Left lung (tissue), 10 donors: ENCODE data around the gene RLN3. TPM values are rescaled to one million over a fixed set of nuclear protein-coding genes. Genes with fewer than 3 reads are reported as not detected.

Source experiments
- ATAC-seq: fragments of 200-7000 bp; cut with Tn5 transposase; one replicate; pipeline ENCODE4 v1.9.1; 2020; ENCODE audit warnings: moderate library complexity
- DNase-seq, 4 donors: peaks; one replicate each; pipeline ENCODE4 v3.0.0-alpha.2; 2013 to 2020
- H3K27ac ChIP-seq, 2 donors: fragments of 200-600 bp; sonication (generic) in 1 of 2; one replicate each; pipeline versions ENCODE4 v1.5.0 to v1.8.0; 2020 to 2021
- H3K27me3 ChIP-seq, 2 donors: fragments of 200-600 bp; sonication (generic) in 1 of 2; one replicate each; pipeline versions ENCODE4 v1.5.0 to v1.8.0; 2020 to 2021
- H3K36me3 ChIP-seq, 2 donors: fragments of 200-600 bp; sonication (generic) in 1 of 2; one replicate each; pipeline versions ENCODE4 v1.5.0 to v1.8.0; 2020 to 2021
- H3K4me1 ChIP-seq, 2 donors: fragments of 200-600 bp; one replicate each; pipeline ENCODE4 v1.8.0; 2021
- H3K4me3 ChIP-seq, 2 donors: fragments of 200-600 bp; sonication (generic) in 1 of 2; one replicate each; pipeline versions ENCODE4 v1.5.0 to v1.8.0; 2020 to 2021; ENCODE audit warnings: mild to moderate bottlenecking in 1 of 2
- H3K9me3 ChIP-seq, 2 donors: fragments of 200-600 bp; sonication (generic) in 1 of 2; one replicate each; pipeline versions ENCODE4 v1.5.0 to v1.8.0; 2020 to 2021
- intact Hi-C, 2 donors: fragments of 100-400 bp; cut with DNase I; formaldehyde crosslinking; loops; one replicate each; pipeline versions ENCODE4 v1.11.2 to v1.14.2; 2022
- polyA plus RNA-seq, 6 donors: library from polyadenylated mRNA; unstranded; fragments of 120-200 nt; gene quantifications; one replicate each; pipeline ENCODE4 v1.2.1, GENCODE V29; 2013; ENCODE audit not compliant: insufficient read length in 6 of 6
- total RNA-seq, 2 donors: library from RNA; stranded (reverse); fragmentation: NEBNext Ultra II Directional; extraction: Animal tissue kit (Norgen Biotek cat#: 25700); gene quantifications; one replicate each; pipeline ENCODE4 v1.2.1, GENCODE V29; 2021
- TF ChIP-seq, protein P1 (sequence below), 2 donors: fragments of 200-600 bp; sonication (generic) in 1 of 2; IDR thresholded peaks; one replicate each; pipeline versions ENCODE4 v1.5.0 to v1.8.0; 2021; ENCODE audit warnings: antibody characterized with exemption in 2 of 2
- donor health status: DM: no; HTN: yes; CAD: no.
- donor health status: DM: no; HTN: no; CAD: no.

The RLN3 gene
- total and polyA plus RNA-seq, 8 donors, result not detected

DNA sequence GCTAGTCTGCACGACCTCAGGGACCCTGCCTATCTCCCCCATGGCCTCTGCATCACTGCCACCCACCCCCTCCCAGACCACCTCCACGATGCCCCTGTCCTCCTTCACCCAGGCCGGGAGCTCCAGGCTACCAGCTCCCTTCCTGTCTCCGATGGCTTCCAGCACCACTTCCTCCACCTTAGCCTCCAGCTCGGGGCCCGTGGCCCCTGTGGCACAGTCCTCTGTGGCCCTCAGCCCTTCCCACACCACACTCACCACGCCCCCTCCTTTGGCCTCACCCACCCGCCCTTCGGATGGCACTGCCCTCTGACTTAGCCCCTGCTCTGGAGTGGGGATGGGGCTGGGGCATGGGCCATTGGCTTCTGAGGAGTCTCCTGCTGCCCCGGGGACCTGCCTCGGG is 26.8 kb downstream of the RLN3 start:
- H3K4me3 ChIP-seq, result no peak overlapping the region
- DNase-seq (no peak), ATAC-seq (no peak)
- peaks cover 0 to 23% of the 10 kb centered on the region in 2 donors for H3K4me1 ChIP-seq
- peaks cover 0 to 33% of the 10 kb centered on the region in 2 donors for H3K36me3 ChIP-seq
- TF ChIP-seq, protein P1, sequence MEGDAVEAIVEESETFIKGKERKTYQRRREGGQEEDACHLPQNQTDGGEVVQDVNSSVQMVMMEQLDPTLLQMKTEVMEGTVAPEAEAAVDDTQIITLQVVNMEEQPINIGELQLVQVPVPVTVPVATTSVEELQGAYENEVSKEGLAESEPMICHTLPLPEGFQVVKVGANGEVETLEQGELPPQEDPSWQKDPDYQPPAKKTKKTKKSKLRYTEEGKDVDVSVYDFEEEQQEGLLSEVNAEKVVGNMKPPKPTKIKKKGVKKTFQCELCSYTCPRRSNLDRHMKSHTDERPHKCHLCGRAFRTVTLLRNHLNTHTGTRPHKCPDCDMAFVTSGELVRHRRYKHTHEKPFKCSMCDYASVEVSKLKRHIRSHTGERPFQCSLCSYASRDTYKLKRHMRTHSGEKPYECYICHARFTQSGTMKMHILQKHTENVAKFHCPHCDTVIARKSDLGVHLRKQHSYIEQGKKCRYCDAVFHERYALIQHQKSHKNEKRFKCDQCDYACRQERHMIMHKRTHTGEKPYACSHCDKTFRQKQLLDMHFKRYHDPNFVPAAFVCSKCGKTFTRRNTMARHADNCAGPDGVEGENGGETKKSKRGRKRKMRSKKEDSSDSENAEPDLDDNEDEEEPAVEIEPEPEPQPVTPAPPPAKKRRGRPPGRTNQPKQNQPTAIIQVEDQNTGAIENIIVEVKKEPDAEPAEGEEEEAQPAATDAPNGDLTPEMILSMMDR (IDR thresholded peaks at IDR 0.05), result no peak
- intact Hi-C loops, result no loop called here
- no peaks in the 10 kb centered on the region for H3K9me3 ChIP-seq
- H3K27me3 ChIP-seq, result peaks cover 11 to 36% of the 10 kb centered on the region in 2 donors
- no peak overlapping the region for H3K27ac ChIP-seq

DNA sequence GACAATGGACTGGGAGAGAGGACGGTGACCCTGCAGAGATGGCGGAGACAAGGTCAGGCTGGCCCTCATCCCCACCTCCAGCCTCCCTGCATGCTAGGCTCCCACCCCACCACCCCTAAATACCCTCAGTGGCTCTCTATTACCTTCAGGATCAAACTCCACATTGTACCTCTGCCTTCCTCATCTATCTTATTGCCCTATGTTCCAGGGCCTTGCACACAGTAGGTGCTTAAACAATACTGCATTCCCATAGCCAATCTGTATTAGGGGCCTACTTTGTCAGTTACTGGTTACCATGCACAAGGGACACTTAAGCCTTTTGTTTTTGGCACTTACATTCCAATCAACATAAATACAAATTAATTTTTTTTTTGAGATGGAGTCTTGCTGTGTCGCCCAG is 27.4 kb downstream of the RLN3 start:
- Histone ChIP-seq H3K9me3 (no peaks in the 10 kb centered on the region), H3K36me3 (peaks cover 0 to 29% of the 10 kb centered on the region in 2 donors), H3K27me3 (peaks cover 11 to 43% of the 10 kb centered on the region in 2 donors), H3K4me3 (no peak overlapping the region), H3K27ac (no peak overlapping the region), H3K4me1 (peaks cover 0 to 23% of the 10 kb centered on the region in 2 donors)
- intact Hi-C loops, result no loop called here
- DNase-seq, result no peak
- ATAC-seq, result no peak
- TF ChIP-seq, protein P1 (IDR thresholded peaks at IDR 0.05), result no peak

DNA sequence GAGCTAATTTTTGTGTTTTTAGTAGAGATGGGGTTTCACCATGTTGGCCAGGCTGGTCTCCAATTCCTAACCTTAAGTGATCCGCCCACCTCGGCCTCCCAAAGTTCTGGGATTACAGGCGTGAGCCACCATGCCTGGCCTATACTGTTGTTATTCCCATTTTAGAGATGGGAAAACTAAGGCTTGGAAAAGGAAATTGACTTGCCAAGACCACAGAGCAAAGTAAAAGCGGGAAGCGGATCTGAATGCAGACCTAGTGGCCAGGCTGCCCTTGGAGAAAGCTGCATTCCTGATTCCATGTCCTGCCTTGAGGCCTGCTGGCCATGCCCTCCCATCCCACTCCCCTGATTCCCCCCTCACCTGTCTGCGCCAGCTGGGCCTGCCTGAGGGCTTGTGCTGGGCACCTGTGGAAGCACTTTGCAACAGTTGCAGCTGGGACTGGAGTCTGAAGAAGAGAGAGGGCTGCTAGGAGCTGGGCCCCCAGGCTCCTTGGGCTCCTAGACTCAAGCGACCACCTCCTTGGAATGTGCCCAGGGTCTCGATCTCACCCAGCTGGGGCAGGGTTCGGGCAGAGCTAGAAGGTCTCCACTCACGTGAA is 28.2 kb downstream of the RLN3 start:
- DNase-seq (no peak), ATAC-seq (no peak)
- H3K27me3 ChIP-seq, result peaks cover 11 to 51% of the 10 kb centered on the region in 2 donors
- TF ChIP-seq, protein P1 (IDR thresholded peaks at IDR 0.05), result no peak
- intact Hi-C loops, result no loop called here
- H3K4me3 ChIP-seq, result no peak overlapping the region
- no peaks in the 10 kb centered on the region for H3K9me3 ChIP-seq
- peaks cover 0 to 23% of the 10 kb centered on the region in 2 donors for H3K4me1 ChIP-seq
- H3K27ac ChIP-seq, result no peak overlapping the region
- H3K36me3 ChIP-seq, result peaks cover 0 to 22% of the 10 kb centered on the region in 2 donors

DNA sequence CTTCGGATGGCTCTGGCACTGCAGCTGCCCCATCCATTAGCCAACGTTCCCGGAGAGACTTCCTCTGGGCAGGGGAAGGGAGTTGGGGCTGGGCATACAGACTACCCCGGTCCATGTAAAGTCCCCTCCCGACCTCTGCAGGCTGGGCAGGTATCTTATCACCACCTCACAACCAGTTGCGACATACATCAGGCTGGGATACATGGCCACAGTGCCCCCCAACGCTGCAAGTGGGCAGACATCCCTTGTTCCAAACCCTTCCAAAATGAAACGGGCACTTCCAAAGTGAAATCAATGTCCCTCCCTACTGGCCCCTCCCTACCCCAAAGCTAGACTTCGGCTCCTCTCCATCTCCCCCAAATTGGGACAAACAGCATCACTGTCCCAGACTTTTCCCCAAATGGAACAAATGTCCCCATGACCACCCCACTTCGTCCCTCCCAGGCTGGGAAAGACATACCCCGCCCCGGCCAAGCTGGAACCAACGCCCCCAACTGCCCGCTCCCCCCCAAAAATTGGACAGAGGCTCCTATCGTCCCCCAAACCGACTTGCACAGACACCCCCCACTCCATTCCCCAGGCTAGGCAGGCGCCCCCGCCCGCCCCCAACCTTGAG is 28.9 kb downstream of the RLN3 start:
- H3K27ac ChIP-seq, result no peak overlapping the region
- H3K4me1 ChIP-seq, result peaks cover 0 to 23% of the 10 kb centered on the region in 2 donors
- TF ChIP-seq, protein P1 (IDR thresholded peaks at IDR 0.05), result no peak
- peak overlapping the region in 1 of 2 donors; percentile 13 for H3K4me3 ChIP-seq
- ATAC-seq, result no peak
- no peaks in the 10 kb centered on the region for H3K9me3 ChIP-seq
- peaks cover 0 to 15% of the 10 kb centered on the region in 2 donors for H3K36me3 ChIP-seq
- intact Hi-C loops, result no loop called here
- H3K27me3 ChIP-seq, result peaks cover 11 to 56% of the 10 kb centered on the region in 2 donors
- DNase-seq, result no peak

DNA sequence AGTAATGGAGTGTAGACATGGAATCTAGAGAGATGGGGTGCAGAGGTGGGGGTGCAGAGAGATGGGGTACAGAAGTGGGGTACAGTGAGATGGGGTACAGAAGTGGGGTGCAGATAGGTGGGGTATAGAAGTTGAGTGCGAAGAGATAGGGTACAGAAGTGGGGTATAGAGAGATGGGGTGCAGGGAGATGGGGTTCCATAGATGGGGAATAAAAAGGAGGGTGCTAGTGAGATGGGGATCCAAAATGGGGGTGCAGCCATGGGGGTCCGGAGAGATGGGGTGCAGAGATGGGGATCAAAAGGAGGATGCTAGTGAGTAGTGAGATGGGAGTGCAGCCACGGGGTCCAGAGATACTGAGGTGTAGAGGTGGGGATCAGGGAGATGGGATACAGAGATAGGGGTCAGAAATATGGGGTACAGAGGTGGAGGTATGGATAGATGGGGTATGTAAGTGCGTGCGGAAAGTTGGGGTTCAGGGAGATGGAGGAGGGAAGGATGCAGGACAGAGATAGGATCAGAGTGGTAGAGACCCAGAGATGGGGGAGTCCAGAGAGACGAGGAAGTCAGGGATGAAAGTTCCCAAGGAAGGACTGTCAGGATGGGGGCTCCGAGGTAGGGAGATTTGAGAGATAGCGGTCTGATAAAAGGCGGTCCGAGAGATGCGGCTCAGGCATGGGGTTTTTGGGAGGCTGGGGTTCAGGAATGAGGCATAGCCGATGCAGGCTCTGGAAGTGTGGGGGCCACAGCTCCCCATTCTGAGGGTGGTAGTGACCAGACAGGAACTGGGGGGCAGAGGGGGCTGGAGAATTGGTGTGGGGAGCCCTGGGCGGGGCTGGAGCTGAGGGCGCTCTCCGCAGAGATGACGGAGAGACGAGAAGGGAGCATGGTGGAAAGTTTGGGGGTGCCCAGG is 30.5 kb downstream of the RLN3 start:
- H3K4me3 ChIP-seq, result no peak overlapping the region
- no peak overlapping the region for H3K27ac ChIP-seq
- intact Hi-C loops, result no loop called here
- H3K4me1 ChIP-seq, result peaks cover 0 to 23% of the 10 kb centered on the region in 2 donors
- TF ChIP-seq, protein P1 (IDR thresholded peaks at IDR 0.05), result no peak
- peaks cover 11 to 64% of the 10 kb centered on the region in 2 donors for H3K27me3 ChIP-seq
- DNase-seq, result no peak
- no peak for ATAC-seq
- H3K36me3 ChIP-seq, result peaks cover 0 to under 1% of the 10 kb centered on the region in 2 donors
- no peaks in the 10 kb centered on the region for H3K9me3 ChIP-seq
